Astrocyte (in vitro differentiated cells and primary cell): ENCODE data around the gene AMMECR1.

Source experiments
- EZH2 ChIP-seq: IDR thresholded peaks from 2 replicates; pipeline ENCODE4 v1.6.1; 2012; ENCODE audit warnings: mild to moderate bottlenecking, low read length, inconsistent platforms; ENCODE audit not compliant: insufficient read depth
- TF ChIP-seq, protein P1 (sequence below): IDR thresholded peaks from 2 replicates; pipeline ENCODE4 v1.5.1; 2011; ENCODE audit warnings: low read depth, mild to moderate bottlenecking, inconsistent platforms, low read length, moderate library complexity; ENCODE audit not compliant: insufficient read depth

- TF ChIP-seq, protein P1, sequence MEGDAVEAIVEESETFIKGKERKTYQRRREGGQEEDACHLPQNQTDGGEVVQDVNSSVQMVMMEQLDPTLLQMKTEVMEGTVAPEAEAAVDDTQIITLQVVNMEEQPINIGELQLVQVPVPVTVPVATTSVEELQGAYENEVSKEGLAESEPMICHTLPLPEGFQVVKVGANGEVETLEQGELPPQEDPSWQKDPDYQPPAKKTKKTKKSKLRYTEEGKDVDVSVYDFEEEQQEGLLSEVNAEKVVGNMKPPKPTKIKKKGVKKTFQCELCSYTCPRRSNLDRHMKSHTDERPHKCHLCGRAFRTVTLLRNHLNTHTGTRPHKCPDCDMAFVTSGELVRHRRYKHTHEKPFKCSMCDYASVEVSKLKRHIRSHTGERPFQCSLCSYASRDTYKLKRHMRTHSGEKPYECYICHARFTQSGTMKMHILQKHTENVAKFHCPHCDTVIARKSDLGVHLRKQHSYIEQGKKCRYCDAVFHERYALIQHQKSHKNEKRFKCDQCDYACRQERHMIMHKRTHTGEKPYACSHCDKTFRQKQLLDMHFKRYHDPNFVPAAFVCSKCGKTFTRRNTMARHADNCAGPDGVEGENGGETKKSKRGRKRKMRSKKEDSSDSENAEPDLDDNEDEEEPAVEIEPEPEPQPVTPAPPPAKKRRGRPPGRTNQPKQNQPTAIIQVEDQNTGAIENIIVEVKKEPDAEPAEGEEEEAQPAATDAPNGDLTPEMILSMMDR: no peak
- TF ChIP-seq EZH2: no peak
These were observed 24.2 kb downstream of the AMMECR1 start for GRCh38 chrX:110293658-110294057.
